Limb (tissue), 2 donors: ENCODE measurements around the gene CLNK.
A peak's percentile ranks its signal among the peaks of the same experiment; 100 is the strongest.
"Not testable (repeated sequence)": the region's sequence is repeated elsewhere in the genome, so short reads cannot be mapped to it uniquely, and the experiment has no call there.

Source experiments
- DNase-seq, 2 donors: peaks; one replicate each; pipeline ENCODE4 v3.0.0-alpha.2; 2016; ENCODE audit errors: extremely low spot score in 2 of 2

The CLNK gene

GRCh38 chr4:10579648-10580047 is 104.9 kb downstream of the CLNK start:
- no peak for DNase-seq

GRCh38 chr4:10577508-10578426 is 106.8 kb downstream of the CLNK start:
- DNase-seq, result no peak

DNA sequence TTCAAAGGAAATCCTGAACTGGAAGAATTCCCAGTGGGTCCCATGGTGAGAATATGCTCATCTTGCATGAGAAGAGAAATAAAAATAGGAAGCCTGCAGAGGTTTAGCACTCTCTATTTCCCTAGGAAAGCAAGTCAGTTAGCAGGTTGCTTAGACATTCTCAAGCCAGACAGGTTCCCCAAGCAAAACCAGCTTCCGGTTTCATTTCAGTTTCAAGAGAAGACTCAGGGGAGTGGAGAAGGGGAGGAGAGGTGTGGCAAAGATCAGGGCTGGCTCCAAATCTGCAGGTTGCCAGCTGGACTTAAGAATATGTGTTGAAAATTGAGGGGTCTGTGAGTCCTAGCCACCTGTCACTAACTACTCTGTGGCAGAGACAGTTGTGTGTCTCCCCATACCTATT is 107.5 kb downstream of the CLNK start:
- no peak for DNase-seq

DNA sequence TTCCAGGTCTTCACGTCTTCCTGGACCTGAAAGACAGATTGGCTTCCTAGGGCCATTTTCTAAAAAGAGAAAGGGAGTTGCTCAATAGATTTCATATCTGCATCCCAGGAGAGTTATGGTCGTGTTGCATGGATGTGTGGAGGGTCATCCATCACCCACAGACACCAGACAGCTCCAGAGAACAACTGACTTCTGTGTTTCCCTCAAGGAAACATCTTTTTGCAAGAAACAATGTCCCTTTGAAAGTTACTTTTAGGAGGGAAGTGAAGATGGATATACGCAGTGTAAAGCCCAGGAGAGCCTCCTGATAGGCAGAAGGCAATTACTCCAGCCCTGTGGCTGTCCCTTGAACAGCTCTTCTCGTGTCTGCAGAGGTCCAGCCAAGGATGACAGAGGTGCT is 108.3 kb downstream of the CLNK start:
- no peak for DNase-seq

GRCh38 chr4:10575414-10575813 is 109.2 kb downstream of the CLNK start:
- no peak for DNase-seq

DNA sequence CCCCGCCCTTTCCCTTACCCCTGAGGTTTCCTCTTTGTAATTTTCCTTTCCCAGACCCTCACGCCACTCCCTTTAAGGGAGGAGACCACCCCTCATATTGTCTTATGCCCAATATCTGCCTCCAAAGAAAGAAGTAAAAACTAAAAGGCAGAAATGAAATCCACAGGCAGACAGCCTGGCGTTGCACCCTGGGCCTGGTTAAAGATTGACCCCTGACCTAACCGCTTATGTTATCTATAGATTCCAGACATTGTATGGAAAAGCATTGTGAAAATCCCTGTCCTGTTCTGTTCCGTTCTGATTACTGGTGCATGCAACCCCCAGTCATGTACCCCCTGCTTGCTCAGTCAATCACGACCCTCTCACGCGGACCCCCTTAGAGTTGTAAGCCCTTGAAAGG is 110.0 kb downstream of the CLNK start:
- DNase-seq, result not testable (repeated sequence)

DNA sequence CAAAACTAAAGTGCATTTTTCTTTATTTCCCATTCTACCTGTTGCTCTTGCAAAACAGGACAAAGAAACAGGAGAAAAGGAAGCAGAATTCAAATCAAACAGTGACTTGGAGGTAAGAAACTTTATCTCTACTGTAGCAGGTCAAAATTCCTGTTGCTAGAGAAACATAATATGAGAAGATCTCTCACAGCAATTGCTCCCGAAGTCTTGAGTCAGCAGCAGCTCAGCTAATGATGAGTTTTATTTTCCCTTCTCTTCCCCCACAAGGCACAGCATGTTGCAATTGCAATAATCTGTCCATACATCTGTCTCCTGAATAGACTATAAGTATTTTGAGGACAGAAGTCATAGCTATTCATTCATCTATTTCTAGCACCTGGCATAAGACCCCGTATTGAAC is 112.7 kb downstream of the CLNK start:
- DNase-seq, result no peak

- DNase-seq, result no peak
These were observed 115.1 kb downstream of the CLNK start for GRCh38 chr4:10569491-10569890.

GRCh38 chr4:10567766-10568165 is 116.8 kb downstream of the CLNK start:
- no peak for DNase-seq

GRCh38 chr4:10565166-10565780 is 119.3 kb downstream of the CLNK start:
- no peak for DNase-seq

DNA sequence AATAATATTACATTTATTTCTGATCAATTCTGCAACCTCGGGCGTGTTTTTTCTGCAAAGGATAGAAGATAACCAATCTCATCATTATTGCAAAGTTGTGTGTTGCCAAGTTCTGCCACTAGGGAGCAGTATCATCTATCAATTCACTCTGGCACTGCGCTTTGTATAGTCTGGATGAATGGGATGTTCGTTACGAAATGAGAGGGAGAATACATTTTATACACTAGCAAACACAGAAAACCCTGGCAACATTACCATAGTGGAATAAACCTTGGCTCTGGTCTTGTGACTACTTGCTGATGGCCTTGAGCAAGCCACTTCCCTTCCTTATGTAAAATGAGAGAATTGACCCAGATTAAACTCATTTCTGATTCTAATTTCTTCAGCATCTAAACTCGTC is 129.9 kb downstream of the CLNK start:
- peak; percentile 68 to 75 for DNase-seq

DNA sequence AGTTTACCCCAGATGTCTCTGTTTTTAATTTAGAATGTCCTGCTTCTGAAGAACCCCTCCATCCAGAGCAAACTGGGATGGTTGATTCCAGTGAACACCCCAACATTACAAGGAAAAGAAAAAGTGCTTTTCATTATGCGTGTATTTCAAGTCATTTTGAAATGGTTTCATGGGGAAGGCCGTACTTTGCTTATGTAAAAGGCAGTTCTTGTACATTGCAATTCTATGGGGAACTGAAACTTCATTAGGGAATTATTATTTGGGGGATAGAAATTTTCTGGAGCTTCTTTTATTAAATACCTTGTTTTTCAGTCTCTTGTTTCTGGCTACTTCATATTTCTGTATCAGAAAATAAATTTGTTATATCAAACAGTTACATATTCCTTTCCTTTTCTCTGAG is 130.4 kb downstream of the CLNK start:
- DNase-seq, result no peak

- no peak for DNase-seq
These were observed 131.8 kb downstream of the CLNK start for GRCh38 chr4:10552591-10553280.

DNA sequence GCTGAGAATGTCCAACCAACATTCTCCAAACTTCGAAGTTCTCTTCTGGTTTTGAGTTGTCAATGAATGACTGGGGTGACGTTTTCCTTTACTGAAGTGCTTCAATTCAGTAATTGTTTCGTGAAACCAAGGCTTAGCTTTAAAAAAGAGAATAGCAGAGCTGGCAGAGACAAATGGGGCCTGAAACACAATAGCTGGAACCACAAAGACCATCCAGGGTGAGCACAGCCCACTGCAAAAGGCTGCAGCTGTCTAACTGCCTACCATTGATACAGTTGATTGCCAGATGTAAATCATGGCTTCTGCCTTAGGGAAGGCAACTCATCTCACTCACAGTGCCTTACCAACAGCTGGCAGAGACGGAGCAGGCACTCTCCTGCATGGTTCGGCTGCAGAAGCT is 148.7 kb downstream of the CLNK start:
- no peak for DNase-seq

GRCh38 chr4:10534820-10535219 is 149.7 kb downstream of the CLNK start:
- no peak for DNase-seq

GRCh38 chr4:10532155-10532554 is 152.4 kb downstream of the CLNK start:
- DNase-seq, result no peak

GRCh38 chr4:10530137-10530786 is 154.3 kb downstream of the CLNK start:
- DNase-seq, result no peak

DNA sequence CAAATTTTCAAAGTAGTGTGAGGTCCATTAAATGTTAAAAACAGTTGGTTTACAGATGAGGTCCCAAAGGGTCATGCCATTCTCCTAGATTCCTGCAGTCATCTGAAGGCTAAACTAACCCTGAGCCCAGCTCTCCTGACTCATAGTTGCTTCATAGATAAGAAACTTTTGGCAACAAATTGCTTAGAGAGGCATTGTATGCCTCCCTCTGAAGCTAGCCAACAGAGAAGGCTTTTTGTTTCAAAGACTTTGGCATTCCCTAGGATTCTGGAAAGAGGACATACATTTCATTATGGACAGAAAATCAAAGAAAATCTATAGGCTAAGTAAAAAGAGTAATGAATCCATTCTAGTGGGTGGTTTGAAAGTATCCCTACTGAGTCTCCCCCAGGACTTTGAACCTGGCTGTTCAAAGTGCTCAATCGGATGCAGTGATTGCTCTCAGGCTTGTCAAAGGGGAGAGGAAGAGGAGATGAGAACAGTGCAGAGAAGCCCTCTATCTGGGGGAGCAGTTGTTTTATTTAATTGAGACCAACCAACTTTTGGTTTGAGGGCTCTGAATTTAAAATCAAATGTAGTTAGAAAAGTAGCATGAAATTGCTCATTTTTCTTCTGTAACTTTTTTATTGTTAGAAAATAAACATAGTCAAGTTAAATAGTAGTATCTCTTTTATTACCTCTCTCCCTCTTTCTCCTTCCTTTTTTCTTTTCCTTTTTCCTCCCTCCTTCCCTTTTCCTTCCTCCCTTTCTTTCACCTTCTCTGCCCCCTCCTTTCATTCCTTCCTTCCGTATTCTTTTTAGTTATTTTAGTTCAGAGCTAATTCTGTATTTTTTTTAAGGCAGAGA is 155.1 kb downstream of the CLNK start:
- no peak for DNase-seq

- no peak for DNase-seq
These were observed 157.1 kb downstream of the CLNK start for GRCh38 chr4:10527438-10527837.

DNA sequence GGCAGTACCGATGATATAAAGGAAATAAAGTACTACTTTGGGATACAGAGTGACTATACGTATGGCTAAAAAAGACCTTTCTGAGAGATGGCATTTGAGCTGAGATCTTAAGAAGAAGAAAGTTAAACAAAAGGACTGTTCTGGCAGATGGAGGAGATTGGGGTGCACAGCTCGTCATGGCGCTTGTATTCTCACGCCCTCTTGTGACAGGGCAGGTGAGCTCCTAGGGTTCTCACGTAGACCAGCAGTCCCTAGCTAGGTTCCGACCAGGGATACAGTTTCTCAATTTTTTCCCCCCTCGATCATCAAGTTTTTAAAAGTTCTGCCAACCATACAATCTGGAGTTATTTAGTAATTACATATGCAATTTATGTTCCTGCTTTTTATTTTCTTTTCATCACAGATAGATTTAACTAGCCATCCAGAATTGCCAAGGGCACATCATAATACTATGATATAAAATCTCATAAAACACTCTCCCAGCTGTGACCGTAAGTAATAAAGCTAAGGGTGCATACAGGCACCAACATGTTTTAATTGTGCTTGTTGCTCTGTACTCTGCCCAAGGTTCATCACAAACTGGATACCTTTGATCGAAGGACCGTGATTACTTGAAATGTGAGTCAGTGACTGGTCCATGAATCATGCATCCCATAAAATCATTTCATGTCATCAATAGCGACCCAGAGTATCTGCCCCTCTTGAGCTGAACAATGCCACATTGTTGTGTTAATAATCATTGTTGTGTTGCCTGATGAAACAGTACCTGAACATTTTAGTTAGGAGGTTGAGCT is 157.9 kb downstream of the CLNK start:
- no peak for DNase-seq
